ENCODE data around the gene RABGAP1L.

DNA sequence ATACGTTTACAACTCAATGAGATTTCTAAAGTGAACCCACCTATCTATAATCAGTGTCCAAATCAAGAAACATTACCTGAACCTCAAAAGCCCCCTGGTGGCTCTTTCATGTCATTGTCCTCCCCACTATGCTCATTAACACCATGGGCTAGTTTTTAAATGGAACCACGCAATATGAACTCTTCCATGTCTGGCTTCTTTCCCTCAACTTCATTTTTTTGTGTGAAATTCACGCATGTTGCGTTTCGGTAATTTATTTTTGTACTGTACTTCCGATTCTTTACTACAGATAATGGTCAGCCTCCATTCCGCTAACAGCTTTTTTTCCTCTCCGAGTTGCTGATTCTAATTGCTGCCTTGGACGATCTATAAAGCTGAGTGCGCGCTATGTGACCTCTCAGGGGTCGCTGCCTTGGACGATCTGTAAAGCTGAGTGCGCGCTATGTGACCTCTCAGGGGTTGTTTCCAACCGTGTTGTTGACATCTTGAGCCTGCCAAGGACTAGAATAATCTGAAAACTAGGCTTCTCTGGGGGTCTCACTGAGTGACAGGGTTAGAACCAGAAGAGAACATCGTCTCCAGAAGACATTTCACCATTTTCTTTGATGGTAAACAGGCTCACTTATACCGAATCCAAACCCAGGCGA, 839.4 kb downstream of the RABGAP1L start:
- TF ChIP-seq, protein P1, sequence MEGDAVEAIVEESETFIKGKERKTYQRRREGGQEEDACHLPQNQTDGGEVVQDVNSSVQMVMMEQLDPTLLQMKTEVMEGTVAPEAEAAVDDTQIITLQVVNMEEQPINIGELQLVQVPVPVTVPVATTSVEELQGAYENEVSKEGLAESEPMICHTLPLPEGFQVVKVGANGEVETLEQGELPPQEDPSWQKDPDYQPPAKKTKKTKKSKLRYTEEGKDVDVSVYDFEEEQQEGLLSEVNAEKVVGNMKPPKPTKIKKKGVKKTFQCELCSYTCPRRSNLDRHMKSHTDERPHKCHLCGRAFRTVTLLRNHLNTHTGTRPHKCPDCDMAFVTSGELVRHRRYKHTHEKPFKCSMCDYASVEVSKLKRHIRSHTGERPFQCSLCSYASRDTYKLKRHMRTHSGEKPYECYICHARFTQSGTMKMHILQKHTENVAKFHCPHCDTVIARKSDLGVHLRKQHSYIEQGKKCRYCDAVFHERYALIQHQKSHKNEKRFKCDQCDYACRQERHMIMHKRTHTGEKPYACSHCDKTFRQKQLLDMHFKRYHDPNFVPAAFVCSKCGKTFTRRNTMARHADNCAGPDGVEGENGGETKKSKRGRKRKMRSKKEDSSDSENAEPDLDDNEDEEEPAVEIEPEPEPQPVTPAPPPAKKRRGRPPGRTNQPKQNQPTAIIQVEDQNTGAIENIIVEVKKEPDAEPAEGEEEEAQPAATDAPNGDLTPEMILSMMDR (conservative IDR thresholded peaks at IDR 0.05; ENCODE audit: low read length): peak; percentile 78
- TF ChIP-seq EZH2phosphoT487 (IDR thresholded peaks at IDR 0.05; ENCODE audit: borderline replicate concordance): no peak
